ENCODE data around the gene ETHE1. TPM values are rescaled to one million over a fixed set of nuclear protein-coding genes. Genes with fewer than 3 reads are reported as not detected.

The ETHE1 gene
- total RNA-seq, 1 donor: 52.1 TPM

- Histone ChIP-seq H3K4me2 (ENCODE audit: insufficient read depth, low read length) (no peak overlapping the region), H4K20me1 (ENCODE audit: insufficient read depth, low read length) (peaks cover 3% of the 10 kb centered on the region), H2AFZ (ENCODE audit: low read length) (no peak overlapping the region), H3K36me3 (ENCODE audit: insufficient read depth, low read length) (peaks cover 40% of the 10 kb centered on the region), H3K27ac (ENCODE audit: low read depth, low read length) (no peak overlapping the region), H3K79me2 (ENCODE audit: insufficient read depth, low read length) (peaks cover 8% of the 10 kb centered on the region), H3K9me3 (ENCODE audit: low read depth, low read length) (no peaks in the 10 kb centered on the region), H3K4me1 (ENCODE audit: insufficient read depth, low read length) (peaks cover 7% of the 10 kb centered on the region), H3K4me3 (ENCODE audit: insufficient read depth, low read length) (no peak overlapping the region), H3K27me3 (ENCODE audit: insufficient read depth, low read length) (no peaks in the 10 kb centered on the region)
- peak; percentile 72 for DNase-seq (ENCODE audit: insufficient read length, low spot score, missing footprints)
- TF ChIP-seq, protein P1, sequence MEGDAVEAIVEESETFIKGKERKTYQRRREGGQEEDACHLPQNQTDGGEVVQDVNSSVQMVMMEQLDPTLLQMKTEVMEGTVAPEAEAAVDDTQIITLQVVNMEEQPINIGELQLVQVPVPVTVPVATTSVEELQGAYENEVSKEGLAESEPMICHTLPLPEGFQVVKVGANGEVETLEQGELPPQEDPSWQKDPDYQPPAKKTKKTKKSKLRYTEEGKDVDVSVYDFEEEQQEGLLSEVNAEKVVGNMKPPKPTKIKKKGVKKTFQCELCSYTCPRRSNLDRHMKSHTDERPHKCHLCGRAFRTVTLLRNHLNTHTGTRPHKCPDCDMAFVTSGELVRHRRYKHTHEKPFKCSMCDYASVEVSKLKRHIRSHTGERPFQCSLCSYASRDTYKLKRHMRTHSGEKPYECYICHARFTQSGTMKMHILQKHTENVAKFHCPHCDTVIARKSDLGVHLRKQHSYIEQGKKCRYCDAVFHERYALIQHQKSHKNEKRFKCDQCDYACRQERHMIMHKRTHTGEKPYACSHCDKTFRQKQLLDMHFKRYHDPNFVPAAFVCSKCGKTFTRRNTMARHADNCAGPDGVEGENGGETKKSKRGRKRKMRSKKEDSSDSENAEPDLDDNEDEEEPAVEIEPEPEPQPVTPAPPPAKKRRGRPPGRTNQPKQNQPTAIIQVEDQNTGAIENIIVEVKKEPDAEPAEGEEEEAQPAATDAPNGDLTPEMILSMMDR (IDR thresholded peaks at IDR 0.05; ENCODE audit: extremely low read depth, low read depth, low read length): no peak
Measured at GRCh38 chr19:43553656-43554055, 26.7 kb upstream of the ETHE1 start.

- Histone ChIP-seq H2AFZ (ENCODE audit: low read length) (no peak overlapping the region), H3K79me2 (ENCODE audit: insufficient read depth, low read length) (peaks cover 8% of the 10 kb centered on the region), H3K36me3 (ENCODE audit: insufficient read depth, low read length) (peaks cover 41% of the 10 kb centered on the region), H3K27me3 (ENCODE audit: insufficient read depth, low read length) (no peaks in the 10 kb centered on the region), H3K4me1 (ENCODE audit: insufficient read depth, low read length) (peaks cover 5% of the 10 kb centered on the region), H3K4me2 (ENCODE audit: insufficient read depth, low read length) (no peak overlapping the region), H3K9me3 (ENCODE audit: low read depth, low read length) (no peaks in the 10 kb centered on the region), H3K27ac (ENCODE audit: low read depth, low read length) (no peak overlapping the region), H3K4me3 (ENCODE audit: insufficient read depth, low read length) (no peak overlapping the region), H4K20me1 (ENCODE audit: insufficient read depth, low read length) (peaks cover 3% of the 10 kb centered on the region)
- DNase-seq (ENCODE audit: insufficient read length, low spot score, missing footprints): peak; percentile 49
- TF ChIP-seq, protein P1 (IDR thresholded peaks at IDR 0.05; ENCODE audit: extremely low read depth, low read depth, low read length): no peak
Measured at GRCh38 chr19:43552616-43553015, 25.6 kb upstream of the ETHE1 start.

DNA sequence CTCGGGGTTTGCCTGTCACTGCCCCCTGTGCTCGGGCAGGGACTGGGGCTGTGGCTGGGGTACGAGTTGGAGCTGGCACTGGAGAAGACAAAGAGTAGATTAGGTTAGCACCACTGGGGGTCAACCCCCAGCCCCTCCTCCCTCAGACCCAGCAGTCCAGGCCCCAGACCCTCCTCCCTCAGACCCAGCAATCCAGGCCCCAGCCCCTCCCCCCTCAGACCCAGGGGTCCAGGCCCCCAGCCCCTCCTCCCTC, 25.1 kb upstream of the ETHE1 start:
- DNase-seq (ENCODE audit: insufficient read length, low spot score, missing footprints): peak; percentile 70
- Histone ChIP-seq H2AFZ (ENCODE audit: low read length) (no peak overlapping the region), H3K4me2 (ENCODE audit: insufficient read depth, low read length) (no peak overlapping the region), H3K27me3 (ENCODE audit: insufficient read depth, low read length) (no peaks in the 10 kb centered on the region), H3K9me3 (ENCODE audit: low read depth, low read length) (no peaks in the 10 kb centered on the region), H3K36me3 (ENCODE audit: insufficient read depth, low read length) (peaks cover 41% of the 10 kb centered on the region), H3K79me2 (ENCODE audit: insufficient read depth, low read length) (peaks cover 8% of the 10 kb centered on the region), H3K4me1 (ENCODE audit: insufficient read depth, low read length) (no peaks in the 10 kb centered on the region), H4K20me1 (ENCODE audit: insufficient read depth, low read length) (peaks cover 3% of the 10 kb centered on the region), H3K27ac (ENCODE audit: low read depth, low read length) (no peak overlapping the region), H3K4me3 (ENCODE audit: insufficient read depth, low read length) (no peak overlapping the region)
- TF ChIP-seq, protein P1 (IDR thresholded peaks at IDR 0.05; ENCODE audit: extremely low read depth, low read depth, low read length): no peak

GRCh38 chr19:43551399-43552197, 24.6 kb upstream of the ETHE1 start:
- no peaks in the 10 kb centered on the region for H3K27me3 ChIP-seq (ENCODE audit: insufficient read depth, low read length)
- DNase-seq (ENCODE audit: insufficient read length, low spot score, missing footprints): peak; percentile 48
- H3K79me2 ChIP-seq (ENCODE audit: insufficient read depth, low read length): peaks cover 8% of the 10 kb centered on the region
- no peaks in the 10 kb centered on the region for H3K9me3 ChIP-seq (ENCODE audit: low read depth, low read length)
- no peak overlapping the region for H3K27ac ChIP-seq (ENCODE audit: low read depth, low read length)
- H4K20me1 ChIP-seq (ENCODE audit: insufficient read depth, low read length): peaks cover 3% of the 10 kb centered on the region
- TF ChIP-seq, protein P1 (IDR thresholded peaks at IDR 0.05; ENCODE audit: extremely low read depth, low read depth, low read length): no peak
- H3K4me2 ChIP-seq (ENCODE audit: insufficient read depth, low read length): no peak overlapping the region
- no peaks in the 10 kb centered on the region for H3K4me1 ChIP-seq (ENCODE audit: insufficient read depth, low read length)
- H3K36me3 ChIP-seq (ENCODE audit: insufficient read depth, low read length): peaks cover 44% of the 10 kb centered on the region
- H3K4me3 ChIP-seq (ENCODE audit: insufficient read depth, low read length): no peak overlapping the region
- H2AFZ ChIP-seq (ENCODE audit: low read length): no peak overlapping the region

Data from osteoblast (primary cell).